OCI-LY1 (cell line): Measurements from ENCODE around the gene NPAS3.

ENCODE experiments used
- CTCF ChIP-seq: fragments of 200-600 bp; sonication (generic), shearing (Covaris generic); IDR thresholded peaks from 2 replicates; pipeline ENCODE4 v1.5.1; 2017; ENCODE audit warnings: mild to moderate bottlenecking, antibody characterized with exemption, low read length, moderate library complexity, mixed read lengths
- EZH2 ChIP-seq: fragments of 200-600 bp; sonication (generic), shearing (Covaris generic); IDR thresholded peaks from 2 replicates; pipeline ENCODE4 v1.8.0; 2017; ENCODE audit warnings: borderline replicate concordance, mixed run types, mild to moderate bottlenecking, antibody characterized with exemption, low read length, moderate library complexity, mixed read lengths

- no peak for TF ChIP-seq CTCF
- no peak for TF ChIP-seq EZH2
Measured at GRCh38 chr14:33717866-33718265, 779.2 kb downstream of the NPAS3 start.
